Glomerular endothelial cell (primary cell): ENCODE results near the gene FXR1. TPM values are rescaled to one million over a fixed set of nuclear protein-coding genes. Genes with fewer than 3 reads are reported as not detected.
"Not testable (repeated sequence)": the region's sequence is repeated elsewhere in the genome, so short reads cannot be mapped to it uniquely, and the experiment has no call there.

ENCODE experiments used
- DNase-seq: peaks from one replicate; pipeline ENCODE4 v3.0.0-alpha.2; 2011; ENCODE audit warnings: low read depth, low spot score; ENCODE audit errors: extremely low read depth
- total RNA-seq: library from RNA; depleted of rRNA; stranded (reverse); fragments of >200 nt; gene quantifications from 2 replicates; pipeline ENCODE4 v1.2.3, GENCODE V29; 2015

Gene FXR1
- total RNA-seq, 1 donor from 2014 or later: 158 TPM

DNA sequence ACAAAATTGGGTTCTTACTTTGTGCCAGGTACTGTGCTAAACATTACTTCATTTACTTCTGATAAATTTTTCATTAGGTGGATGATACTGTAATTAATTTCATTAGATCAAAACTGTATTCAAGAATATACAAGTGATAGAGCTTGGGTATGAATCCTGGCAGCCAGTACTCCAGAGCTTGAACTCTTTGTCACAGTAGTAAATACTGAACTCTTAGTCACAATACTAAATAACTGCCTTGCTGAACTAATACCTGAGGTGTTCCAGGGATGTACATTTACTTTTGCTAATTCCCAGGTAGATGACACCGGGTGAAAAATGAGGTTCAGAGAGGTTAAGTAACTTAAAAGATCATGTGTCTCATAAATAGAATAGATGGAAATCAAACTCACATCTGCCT lies 20.3 kb downstream of the FXR1 start:
- DNase-seq: no peak

DNA sequence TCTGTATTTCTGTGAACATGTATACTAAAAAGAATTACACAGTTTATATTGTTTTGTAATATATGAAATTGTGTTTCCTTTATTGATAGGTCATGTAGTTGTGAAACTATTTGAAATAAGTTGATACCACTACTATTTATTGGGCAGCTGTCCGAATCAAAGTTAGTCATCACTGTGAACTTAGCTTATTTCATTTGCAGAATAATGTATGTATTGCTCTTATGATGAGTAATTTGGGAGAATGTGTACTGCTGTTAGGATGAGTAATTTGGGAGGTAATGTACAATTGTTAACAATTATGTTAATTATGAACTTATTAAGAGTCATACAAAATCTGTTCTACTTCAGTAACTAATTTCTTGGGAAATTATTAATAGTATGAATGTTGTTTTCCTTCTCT lies 22.2 kb downstream of the FXR1 start:
- no peak for DNase-seq

DNA sequence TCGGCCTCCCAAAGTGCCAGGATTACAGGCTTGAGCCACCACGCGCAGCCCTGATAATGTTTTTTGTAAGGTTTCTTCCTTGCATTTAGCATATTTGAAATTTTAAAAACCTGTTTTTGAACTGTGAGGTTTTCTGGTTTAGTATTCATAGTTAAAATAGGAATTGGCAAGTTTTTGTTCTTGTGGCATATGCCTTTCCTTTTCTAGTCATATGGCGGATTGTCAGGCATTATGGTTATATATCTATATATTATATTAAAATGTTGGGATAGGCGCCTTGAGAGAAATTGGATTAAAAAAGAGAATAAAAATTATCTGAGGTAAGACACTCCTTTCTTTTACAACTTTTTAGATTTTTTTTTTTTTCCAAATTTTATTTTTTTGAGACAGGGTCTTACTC lies 28.4 kb downstream of the FXR1 start:
- DNase-seq: no peak

DNA sequence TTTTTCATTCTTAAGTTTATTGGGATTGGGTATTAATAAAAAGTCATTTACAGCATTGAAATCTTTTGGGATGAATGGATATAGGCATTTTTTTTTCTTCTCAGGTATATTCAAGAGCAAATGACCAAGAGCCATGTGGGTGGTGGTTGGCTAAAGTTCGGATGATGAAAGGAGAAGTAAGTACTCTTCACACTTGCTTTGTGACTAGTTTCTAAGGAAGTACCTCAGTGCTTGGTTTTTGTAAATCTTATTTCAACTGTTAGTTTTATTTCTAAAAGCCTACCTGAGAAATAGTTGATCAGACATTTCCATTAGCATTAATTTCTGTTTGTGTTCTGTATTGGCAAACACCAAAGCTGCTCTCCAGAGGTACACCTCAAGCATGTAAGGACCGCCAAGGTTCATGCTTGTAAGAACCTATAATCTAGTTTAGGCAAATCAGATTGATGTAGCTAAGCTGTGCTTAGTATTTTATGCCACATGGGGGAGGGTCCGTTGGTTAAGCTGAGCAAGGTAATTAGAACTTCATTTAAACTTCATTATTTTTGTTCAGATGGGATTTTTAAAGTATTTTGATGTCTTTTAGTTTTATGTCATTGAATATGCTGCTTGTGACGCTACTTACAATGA lies 35.4 kb downstream of the FXR1 start:
- no peak for DNase-seq

DNA sequence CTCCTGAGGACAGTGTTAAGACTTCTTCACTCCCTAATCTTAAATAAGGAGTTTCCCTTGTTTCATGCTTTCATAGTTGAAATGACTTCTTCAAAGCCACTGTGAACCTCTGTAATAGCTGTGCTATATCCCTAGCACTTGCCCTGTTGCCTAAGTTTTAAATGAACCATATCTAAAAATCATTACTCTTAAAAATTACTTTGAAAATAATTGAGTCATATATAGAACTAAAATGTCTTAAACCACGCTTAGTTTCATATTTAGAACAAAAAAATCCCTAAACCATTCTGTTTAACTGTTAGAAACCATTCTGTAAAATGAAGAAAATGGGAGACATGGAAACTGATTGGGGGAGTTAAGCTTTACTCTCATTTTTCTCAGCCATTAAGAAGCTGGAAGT lies 47.2 kb downstream of the FXR1 start:
- no peak for DNase-seq

DNA sequence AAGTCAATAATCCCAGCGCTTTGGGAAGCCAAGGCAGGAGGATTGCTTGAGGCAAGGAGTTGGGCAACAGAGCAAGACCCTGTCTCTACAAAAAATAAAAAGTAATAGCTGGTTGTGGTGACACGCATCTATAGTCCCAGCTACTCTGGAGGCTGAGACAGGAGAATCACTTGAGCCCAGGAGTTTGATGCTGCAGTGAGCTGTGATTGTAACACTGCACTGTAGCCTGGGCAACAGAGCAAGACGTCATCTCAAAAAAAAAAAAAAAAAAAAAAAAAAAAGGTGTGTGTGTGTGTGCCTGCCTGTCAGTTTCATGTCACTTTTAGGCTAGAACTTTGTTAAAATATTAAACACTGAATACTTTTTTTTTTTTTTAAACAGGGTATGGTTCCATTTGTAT lies 48.6 kb downstream of the FXR1 start:
- DNase-seq: no peak

DNA sequence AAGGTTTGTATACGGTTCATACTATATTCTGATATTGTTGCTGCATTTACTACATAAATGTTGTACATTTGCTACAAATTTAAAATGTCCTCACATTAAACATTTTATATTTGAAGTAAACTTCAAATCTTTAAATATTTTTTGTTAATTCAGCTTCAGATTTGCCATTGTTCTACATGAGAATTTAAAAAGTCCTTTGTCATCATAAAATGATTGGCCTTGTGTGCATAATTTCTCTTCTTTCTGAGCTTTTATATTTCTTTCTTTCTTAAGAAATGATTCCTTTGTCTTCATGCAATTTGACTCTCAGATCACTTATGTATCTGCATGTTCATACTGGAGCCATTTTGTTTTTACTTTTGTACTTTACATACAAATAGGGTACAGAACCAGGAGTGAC lies 49.1 kb downstream of the FXR1 start:
- DNase-seq: no peak

DNA sequence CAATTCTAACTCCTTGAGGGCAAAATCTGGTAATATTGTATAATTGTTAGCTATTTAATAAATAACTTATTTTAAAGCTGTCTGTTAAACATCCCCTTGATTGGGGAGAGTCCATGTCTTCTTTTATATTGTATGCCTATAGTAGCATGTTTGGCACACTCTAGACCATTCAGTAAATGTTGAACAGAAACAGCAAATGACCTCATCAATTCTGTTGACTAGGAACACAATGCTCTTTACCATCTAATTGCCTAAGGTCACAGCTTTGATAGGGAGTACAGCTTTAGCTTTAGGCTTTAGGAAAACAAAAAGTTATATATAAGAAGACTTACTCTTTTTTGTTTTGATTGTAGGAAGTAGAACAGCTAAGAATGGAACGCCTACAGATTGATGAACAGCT lies 50.1 kb downstream of the FXR1 start:
- DNase-seq: no peak

DNA sequence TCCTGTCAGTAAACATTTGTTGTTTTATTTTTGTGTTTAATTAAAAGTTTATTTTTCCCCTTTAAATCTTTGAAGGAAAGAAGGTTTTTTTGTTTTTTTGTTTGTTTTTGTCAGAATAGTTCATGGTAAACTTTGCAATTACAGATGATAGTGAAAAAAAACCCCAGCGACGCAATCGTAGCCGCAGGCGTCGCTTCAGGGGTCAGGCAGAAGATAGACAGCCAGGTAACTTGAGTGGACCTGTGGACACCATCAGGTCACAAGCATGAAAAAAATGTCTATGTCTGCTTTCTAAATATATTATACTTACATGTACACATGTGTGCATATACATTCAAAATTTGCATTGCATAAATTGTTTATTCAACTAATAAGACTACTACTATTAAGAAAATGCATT lies 58.5 kb downstream of the FXR1 start:
- no peak for DNase-seq

DNA sequence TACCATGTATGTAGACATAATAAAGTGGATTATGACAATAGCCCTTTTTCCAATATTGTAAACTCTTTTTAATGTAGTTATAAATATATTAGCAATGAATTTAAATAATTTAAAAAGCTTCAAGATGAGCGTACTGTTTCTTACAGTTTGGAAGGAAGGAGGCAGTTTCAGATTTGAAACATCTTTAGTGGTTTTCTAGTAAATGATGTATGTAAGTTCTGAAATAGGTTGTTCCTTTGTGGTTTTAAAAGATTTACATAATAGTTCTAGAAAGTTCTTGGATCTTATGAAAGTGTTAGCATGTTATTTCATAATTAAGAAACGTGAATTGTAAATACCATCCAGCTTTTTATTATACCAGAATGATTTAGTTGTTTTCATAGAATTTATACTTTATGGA lies 61.1 kb downstream of the FXR1 start:
- DNase-seq: no peak

DNA sequence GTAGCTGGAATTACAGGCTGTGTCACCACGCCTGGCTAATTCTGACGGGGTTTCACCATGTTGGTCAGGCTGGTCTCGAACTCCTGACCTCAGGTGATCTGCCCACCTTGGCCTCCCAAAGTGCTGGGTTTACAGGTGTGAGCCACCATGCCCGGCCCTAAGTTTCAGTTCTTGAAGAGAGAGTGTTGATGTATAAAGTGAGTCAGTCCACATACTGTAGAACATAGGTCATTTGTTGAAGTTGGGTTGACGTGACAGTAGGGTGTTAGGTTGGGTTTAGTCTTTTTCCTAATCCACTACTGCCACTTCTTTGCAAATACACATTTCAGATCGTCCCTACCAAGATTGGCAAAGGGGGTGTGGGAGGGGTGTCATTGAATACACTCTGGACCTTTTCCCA lies 61.8 kb downstream of the FXR1 start:
- no peak for DNase-seq

DNA sequence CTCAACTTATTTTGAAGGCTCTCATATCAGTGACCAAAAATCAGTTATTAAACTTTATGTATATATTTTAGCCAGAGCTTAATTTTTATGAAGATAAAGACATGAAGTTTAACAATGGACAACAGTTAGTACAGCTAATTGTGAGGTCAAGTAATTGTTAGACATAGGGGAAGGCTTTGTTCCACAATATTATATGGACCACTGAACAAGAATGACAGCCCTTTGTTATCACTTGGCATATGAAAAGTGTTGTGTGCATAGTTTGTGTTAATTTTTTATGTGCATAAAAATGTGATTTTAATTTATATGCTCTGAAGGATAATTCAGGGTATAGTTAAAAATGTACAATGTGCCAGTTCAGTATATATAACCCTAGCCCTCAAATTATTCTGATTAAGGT lies 65.0 kb downstream of the FXR1 start:
- no peak for DNase-seq

DNA sequence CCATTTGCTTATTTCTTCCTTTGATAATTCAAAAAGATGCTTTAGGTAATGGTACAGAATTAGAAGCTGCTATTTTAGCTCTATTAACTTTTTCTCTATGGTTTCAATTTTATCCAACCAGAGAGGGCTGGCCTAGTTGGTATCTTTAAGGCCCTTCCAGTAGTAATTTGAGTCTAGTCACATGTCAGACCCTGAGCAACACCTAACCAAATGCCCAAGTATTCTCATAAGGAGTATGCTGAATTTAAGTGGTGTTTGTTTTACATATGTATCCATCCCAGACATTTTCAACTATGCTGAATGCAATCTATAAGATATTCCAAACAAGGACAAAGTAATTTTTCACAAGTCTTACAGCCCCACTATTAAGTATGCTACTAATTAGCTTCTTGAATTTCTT lies 67.5 kb downstream of the FXR1 start:
- no peak for DNase-seq

DNA sequence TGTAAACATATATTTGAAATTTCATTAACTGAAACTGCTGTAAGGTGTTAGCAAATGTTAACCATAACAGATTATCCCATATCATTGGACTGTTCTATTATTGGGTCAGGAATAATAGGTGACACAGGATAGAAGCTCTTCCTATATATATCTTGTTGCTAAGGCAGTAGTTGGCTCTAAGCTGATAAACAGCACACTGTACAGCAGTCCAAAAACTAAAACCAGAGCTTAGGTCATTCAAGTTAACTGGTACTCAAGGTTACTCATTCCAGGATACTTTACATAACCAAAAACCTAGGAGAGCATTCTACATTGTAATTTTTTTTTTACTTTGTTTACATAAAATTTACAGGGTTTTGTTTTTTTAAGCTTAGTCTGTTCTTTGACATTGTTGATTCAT lies 68.1 kb downstream of the FXR1 start:
- no peak for DNase-seq

DNA sequence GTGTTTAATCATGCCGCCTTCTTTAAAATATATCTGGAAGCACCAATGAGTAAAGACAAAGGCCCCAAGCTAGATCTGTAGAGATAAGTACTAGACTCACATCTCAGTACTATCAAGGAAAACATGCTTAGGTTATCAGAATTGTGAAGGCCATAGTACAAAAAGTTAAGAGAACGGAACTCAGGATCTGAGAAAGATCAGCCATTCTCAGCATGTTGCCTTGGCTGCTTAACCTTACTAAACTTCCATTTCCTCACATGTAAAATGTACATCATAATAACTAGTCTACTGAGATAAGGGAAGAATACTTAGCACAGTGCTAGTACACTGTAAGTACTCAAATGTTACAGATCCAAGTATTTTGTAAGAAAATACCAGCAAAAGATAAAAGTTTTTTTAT lies 69.4 kb downstream of the FXR1 start:
- no peak for DNase-seq

DNA sequence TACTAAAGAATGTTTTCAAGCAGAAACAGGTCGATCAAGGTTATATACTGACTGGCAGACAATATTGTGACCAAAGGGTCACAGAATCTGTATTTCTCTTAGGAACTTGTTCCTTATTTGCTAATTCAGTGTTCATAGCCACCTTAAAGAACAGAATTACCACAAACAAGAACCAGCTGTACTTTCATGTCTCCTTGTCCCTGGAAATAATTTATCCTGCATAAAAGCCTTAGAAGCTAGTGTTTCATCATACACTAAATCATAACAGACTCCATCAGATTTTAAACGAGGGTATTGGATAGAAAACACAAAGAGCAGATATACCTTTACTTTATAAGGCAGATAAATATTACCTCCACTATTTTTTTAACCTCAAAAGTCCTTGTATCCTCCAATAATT lies 70.7 kb downstream of the FXR1 start:
- no peak for DNase-seq

DNA sequence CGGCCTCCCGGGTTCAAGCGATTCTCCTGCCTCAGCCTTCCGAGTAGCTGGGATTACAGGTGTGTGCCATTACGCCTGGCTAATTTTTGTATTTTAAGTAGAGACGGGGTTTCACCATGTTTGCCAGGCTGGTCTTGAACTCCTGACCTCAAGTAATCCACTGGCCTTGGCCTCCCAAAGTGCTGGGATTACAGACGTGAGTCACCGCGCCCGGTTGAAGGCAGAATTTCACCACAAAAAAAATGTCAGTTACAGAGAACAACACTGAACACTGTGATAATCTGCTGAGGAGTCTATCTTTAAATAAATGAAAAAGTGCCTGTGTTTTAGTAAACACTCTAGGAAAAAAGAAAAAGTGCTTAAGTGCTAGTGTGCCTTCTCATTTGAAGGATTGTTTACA lies 73.9 kb downstream of the FXR1 start:
- not testable (repeated sequence) for DNase-seq

DNA sequence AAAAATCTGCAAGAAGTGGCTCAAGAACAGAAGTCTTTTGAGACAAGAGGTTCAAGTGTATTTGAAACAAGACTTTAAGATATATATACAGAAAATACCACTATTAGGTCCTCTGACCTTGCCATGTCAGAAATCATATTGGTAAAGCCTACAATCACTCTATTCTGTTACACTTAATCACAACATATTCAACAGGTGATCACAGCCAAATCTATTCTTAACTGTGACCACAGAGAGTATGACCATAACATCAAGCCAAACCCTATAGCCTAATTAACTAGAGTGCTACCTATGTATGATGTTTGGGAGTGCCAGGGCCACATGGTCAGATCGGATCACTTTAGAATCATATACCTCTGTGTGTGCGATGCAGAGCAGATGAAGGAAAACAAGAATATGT lies 74.9 kb downstream of the FXR1 start:
- DNase-seq: no peak

DNA sequence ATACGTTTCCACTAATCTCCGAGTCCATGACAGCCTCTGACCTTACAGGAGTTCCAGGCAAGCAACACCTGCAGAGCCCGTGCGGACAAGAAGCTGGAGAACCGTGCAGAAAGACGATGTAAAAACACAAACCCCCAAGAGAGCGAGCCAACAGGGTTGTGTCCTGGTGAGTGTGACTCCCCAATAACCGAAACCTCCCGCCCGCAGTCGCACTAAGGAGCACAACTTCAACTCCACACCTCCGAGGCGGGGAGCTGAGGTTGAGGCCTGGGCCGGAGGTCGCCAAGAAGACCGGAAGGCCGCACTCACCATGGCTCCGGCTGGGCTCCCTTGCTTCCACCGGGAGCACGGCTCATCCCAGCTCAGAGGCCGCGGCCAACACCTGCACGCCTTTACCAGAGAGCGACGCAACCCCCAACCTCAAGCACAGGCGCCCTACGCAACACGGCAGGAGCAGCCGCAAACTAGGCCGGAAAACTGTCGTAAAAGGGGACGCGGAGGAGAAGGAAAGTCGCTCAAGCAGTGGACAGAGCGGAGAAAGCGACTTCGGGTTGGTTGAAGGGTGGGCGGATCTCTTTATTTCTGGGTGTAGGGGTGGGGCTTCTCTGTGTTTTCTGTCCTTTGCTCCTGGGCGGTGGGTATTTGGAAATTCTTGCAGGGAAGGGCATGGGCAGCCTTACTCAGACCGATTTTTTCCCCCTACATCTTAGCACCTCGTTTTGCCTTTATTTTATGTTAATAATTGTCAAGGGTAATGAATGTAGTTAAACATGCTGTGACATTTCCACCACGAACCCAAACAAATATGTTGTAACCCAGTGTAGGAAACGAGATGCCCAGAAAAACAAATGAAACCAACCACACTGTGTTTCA lies 77.1 kb downstream of the FXR1 start, which contains the start of gene DNAJC19:
DNAJC19 (minus strand) TSS at position 446 of the 873 bp plus-strand sequence; CDS start at position 312, 134 bp downstream.
- peak; percentile 87 for DNase-seq

DNA sequence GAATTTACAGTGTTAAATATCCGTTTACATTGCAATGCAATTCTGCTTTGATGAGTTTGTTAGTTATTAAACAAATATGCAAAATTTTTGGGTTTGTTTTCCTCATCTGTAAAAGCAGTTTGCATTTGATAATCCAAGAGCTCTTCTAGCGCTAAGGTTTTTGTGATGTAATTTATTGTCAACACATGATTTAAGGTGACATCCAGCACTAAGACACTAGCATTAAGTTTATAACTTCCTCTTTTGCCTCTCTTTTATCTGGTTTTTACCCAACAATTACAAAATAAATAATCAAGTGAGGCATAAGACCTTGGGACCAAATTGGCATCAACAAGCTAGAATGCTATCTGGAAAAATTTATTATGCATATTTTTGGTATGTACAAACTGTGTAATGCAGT lies 78.0 kb downstream of the FXR1 start:
- DNase-seq: no peak

DNA sequence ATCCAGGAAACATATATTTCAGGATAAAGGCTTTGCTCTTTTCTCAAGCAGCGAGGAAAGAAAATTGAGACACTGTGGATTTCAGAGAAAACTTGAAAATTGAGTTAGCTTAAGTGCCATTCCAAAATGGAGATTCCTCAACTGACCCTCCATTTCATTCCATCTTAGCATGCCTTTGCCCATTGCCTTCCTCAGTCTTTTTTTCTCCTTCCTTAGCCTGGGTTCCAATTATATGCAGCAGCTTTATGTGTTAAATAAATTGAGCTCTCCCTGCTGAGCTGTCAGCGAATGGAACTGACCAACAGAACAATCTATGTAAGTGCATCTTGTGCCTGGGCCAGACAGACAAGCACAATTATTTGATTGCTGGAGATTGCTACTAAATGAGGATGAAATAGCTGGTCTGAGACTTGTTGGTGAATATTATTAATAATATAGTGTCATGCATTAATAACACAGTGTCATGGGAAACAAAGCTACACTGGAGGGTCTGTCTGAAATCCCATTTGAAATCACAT lies 84.0 kb downstream of the FXR1 start:
- DNase-seq: no peak

DNA sequence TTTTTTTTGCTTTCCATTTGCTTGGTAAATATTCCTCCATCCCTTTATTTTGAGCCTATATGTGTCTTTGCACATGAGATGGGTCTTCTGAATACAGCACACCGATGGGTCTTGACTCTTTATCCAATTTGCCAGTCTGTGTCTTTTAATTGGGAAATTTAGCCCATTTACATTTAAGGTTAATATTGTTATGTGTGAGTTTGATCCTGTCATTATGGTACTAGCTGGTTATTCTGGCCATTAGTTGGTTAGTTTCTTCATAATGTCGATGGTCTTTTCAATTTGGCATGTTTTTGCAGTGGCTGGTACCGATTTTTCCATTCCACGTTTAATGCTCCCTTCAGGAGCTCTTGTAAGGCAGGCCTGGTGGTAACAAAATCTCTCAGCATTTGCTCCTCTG lies 89.9 kb downstream of the FXR1 start:
- not testable (repeated sequence) for DNase-seq
